HG03342 (cell line): Measurements from ENCODE around the gene GALNT17.

Experiments used
- ATAC-seq: cut with Tn5 transposase; IDR thresholded peaks from one replicate; pipeline ENCODE4 v1.9.1; 2021; ENCODE audit warnings: mild to moderate bottlenecking, moderate library complexity; ENCODE audit not compliant: unreplicated experiment

Gene GALNT17

GRCh38 chr7:71377469-71377868 lies 245.5 kb downstream of the GALNT17 start:
- no peak for ATAC-seq

- ATAC-seq, result no peak
These were observed 252.2 kb downstream of the GALNT17 start for GRCh38 chr7:71384094-71384493.

- ATAC-seq, result no peak
These were observed 253.4 kb downstream of the GALNT17 start for GRCh38 chr7:71385330-71385729.

GRCh38 chr7:71386152-71386785 lies 254.3 kb downstream of the GALNT17 start:
- no peak for ATAC-seq

GRCh38 chr7:71388181-71388580 lies 256.2 kb downstream of the GALNT17 start:
- no peak for ATAC-seq

GRCh38 chr7:71389976-71390375 lies 258.0 kb downstream of the GALNT17 start:
- no peak for ATAC-seq

DNA sequence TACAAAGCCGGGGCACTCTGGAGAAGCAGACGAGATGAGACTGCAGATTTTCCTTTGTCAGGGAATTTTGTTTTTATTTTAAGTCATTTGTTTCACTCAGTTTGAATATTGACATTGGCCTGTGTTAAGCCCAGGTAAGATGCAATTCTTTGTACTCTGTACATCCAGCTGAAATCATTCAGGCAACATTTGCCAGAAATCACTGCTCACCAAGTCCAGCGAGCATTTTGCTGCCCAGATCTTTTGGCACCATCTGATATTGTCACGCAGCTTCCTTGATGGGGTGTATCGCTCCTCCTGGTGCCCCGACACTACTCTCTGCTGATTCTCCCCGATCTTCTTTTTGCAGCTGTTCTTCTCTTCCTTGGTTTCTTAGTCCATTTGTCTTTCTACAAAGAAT lies 261.7 kb downstream of the GALNT17 start:
- no peak for ATAC-seq

GRCh38 chr7:71402684-71403083 lies 270.7 kb downstream of the GALNT17 start:
- ATAC-seq, result no peak

DNA sequence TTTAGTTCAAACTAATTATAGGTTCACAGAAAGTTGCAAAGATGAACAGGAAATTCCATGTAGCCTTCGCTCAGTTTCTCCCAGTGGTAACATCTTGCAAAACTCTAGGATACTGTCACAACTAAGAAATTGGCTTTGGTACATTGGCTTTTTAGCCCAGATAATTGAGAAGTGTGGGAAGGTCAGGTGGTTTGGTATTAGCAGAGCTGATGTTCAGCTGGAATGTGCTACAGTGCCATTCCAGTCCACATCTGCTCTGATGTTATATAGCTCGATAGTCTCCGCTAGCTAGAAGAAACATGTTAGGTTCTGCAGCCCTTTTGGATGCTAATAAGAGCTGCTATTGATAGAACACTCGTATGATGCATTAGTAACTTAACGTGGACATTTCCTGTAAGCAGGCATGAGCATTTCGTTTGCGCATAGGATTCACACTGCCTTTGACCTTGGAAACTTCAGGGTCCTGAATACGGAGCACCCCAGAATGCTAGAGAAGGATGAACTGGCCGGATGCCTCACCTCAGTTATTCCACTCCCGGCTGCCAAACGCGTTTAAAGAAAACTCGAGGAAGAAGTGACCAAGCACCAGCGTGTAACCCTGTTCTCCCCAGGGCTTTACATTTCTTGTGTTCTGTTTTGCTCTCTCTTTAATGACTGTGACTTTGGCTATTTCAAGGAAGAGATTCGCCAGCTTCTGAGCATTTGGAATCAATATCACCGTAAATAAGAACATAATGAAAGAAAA lies 271.4 kb downstream of the GALNT17 start:
- ATAC-seq, result no peak

- no peak for ATAC-seq
These were observed 272.9 kb downstream of the GALNT17 start for GRCh38 chr7:71404726-71405345.

- ATAC-seq, result no peak
These were observed 276.3 kb downstream of the GALNT17 start for GRCh38 chr7:71408271-71408670.

DNA sequence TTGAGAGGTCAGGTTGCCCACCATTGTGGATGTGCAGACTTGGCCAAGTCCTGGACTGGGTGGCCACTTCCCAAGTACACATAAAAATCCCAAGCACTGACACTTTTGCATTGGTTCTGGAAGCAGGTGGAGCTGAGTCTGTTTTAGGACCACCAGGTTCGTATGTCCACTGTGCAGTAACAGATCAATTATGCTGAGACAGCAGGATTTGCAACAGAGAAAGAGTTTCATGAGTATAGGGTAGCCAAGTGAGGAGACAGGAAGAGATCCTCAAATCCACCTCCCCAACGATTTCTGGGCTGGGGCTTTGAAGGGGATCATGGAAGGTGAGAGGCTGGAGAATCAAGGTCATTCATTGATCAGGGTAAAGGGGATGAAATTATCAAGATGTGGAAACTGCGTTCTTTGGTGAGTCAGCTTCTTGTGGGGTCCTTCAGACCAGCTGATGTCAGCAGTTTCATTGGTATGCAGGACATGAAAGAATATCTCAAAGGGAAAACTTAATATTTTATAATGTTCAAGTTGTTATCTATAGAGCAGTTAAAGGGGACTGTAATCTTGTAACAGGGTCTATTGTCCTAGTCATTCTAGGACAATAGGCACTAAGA lies 277.7 kb downstream of the GALNT17 start:
- ATAC-seq, result no peak

- ATAC-seq, result no peak
These were observed 279.5 kb downstream of the GALNT17 start for GRCh38 chr7:71411475-71411874.

GRCh38 chr7:71414490-71414889 lies 282.5 kb downstream of the GALNT17 start:
- ATAC-seq, result no peak

DNA sequence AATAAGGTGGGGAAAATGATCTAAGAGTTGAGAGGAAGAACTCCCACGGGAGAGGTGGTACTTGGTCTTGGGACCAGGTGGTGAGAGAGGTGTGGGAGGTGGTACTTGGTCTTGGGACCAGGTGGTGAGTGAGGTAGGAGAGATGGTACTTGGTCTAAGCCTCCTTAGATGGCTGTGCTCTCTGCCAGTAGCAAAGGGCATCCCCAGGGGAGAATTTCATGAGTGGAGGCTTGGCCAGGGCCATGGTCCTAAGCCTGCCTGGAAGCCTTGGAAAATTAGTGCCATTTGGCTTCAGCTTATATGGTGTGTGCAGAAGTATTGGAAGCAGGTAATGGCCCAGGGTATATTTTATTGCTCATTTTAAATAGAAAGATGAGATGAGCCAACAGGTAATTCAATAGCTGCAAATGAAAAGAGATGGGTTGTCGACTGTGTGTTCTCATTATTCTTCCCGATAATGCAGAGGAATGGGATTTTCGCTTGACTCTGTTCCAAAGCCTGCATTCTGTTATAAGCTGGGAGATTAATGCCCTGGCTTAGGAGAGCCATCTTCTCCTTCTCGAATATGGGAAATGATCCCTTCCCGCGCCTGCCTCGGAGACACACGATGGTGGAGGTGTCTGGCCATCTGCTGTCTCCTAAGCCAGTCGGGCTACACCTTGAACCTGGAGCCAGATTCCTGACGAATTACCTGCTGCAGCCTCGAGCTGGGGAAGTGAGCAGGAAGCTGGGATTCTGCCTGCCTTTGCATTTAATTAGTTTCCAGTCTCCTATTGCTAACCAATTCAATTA lies 287.8 kb downstream of the GALNT17 start:
- ATAC-seq, result no peak

- no peak for ATAC-seq
These were observed 290.2 kb downstream of the GALNT17 start for GRCh38 chr7:71422104-71422503.

- ATAC-seq, result no peak
These were observed 292.5 kb downstream of the GALNT17 start for GRCh38 chr7:71424166-71425035.

GRCh38 chr7:71429083-71429482 lies 297.1 kb downstream of the GALNT17 start:
- no peak for ATAC-seq

- ATAC-seq, result no peak
These were observed 298.3 kb downstream of the GALNT17 start for GRCh38 chr7:71430246-71430645.

GRCh38 chr7:71439321-71439720 lies 307.4 kb downstream of the GALNT17 start:
- no peak for ATAC-seq
